Rectal smooth muscle tissue (tissue), 1 donor: ENCODE measurements around the gene CHCT1.
"Not testable (repeated sequence)": the region's sequence is repeated elsewhere in the genome, so short reads cannot be mapped to it uniquely, and the experiment has no call there.

Experiments
- H3K27ac ChIP-seq: one replicate; pipeline ENCODE4 v1.7.0; 2013; ENCODE audit warnings: low read depth, low read length, inconsistent platforms
- H3K27me3 ChIP-seq: one replicate; pipeline ENCODE4 v1.7.0; 2013; ENCODE audit warnings: low read length; ENCODE audit not compliant: control insufficient read depth, insufficient read depth
- H3K36me3 ChIP-seq: one replicate; pipeline ENCODE4 v1.7.0; 2013; ENCODE audit warnings: low read length; ENCODE audit not compliant: control insufficient read depth, insufficient read depth
- H3K4me1 ChIP-seq: one replicate; pipeline ENCODE4 v1.7.0; 2013; ENCODE audit warnings: low read length; ENCODE audit not compliant: control insufficient read depth, insufficient read depth
- H3K4me3 ChIP-seq: one replicate; pipeline ENCODE4 v1.7.0; 2013; ENCODE audit warnings: low read length
- H3K9ac ChIP-seq: one replicate; pipeline ENCODE4 v1.7.0; 2013; ENCODE audit warnings: low read length

Gene CHCT1

GRCh38 chr17:60422162-60422665, at the start of gene CHCT1:
TSS of gene CHCT1 (plus strand) at chr17:60422489. CDS start at chr17:60422593, 104 bp downstream.
- no peak within 1 kb of the TSS for H3K27ac ChIP-seq
- no peaks in the 10 kb centered on the region for H3K36me3 ChIP-seq
- H3K4me3 ChIP-seq: peak within 1 kb of the TSS; percentile 84
- peaks cover 4% of the 10 kb centered on the region for H3K4me1 ChIP-seq
- H3K9ac ChIP-seq: peak within 1 kb of the TSS; percentile 49
- no peaks in the 10 kb centered on the region for H3K27me3 ChIP-seq

- Histone ChIP-seq H3K9ac (no peak overlapping the region), H3K27me3 (no peaks in the 10 kb centered on the region), H3K27ac (no peak overlapping the region), H3K36me3 (no peaks in the 10 kb centered on the region), H3K4me3 (no peak overlapping the region), H3K4me1 (no peaks in the 10 kb centered on the region)
These were observed 49.4 kb upstream of the CHCT1 start for GRCh38 chr17:60372790-60373483.

- not testable (repeated sequence) for H3K36me3 ChIP-seq, H3K27ac ChIP-seq, H3K27me3 ChIP-seq, H3K4me3 ChIP-seq, H3K4me1 ChIP-seq, H3K9ac ChIP-seq
These were observed 44.1 kb upstream of the CHCT1 start for GRCh38 chr17:60378187-60378586.

- H3K4me3 ChIP-seq: not testable (repeated sequence)
These were observed 42.8 kb upstream of the CHCT1 start for GRCh38 chr17:60379461-60379860.

GRCh38 chr17:60381958-60382357, 40.3 kb upstream of the CHCT1 start:
- H3K4me1 ChIP-seq: no peaks in the 10 kb centered on the region
- H3K4me3 ChIP-seq: no peak overlapping the region
- no peak overlapping the region for H3K9ac ChIP-seq
- no peak overlapping the region for H3K27ac ChIP-seq
- no peaks in the 10 kb centered on the region for H3K27me3 ChIP-seq
- H3K36me3 ChIP-seq: no peaks in the 10 kb centered on the region

More at GRCh38 chr17:60379461-60379860, 42.8 kb upstream of the CHCT1 start:
- H3K27ac ChIP-seq, H3K4me1 ChIP-seq, H3K9ac ChIP-seq, H3K36me3 ChIP-seq, H3K27me3 ChIP-seq: not testable (repeated sequence)

GRCh38 chr17:60383379-60383778, 38.9 kb upstream of the CHCT1 start:
- Histone ChIP-seq H3K27ac (no peak overlapping the region), H3K9ac (no peak overlapping the region), H3K36me3 (no peaks in the 10 kb centered on the region), H3K4me3 (no peak overlapping the region), H3K4me1 (no peaks in the 10 kb centered on the region), H3K27me3 (no peaks in the 10 kb centered on the region)

GRCh38 chr17:60384921-60385320, 37.4 kb upstream of the CHCT1 start:
- H3K36me3 ChIP-seq, H3K9ac ChIP-seq, H3K27ac ChIP-seq, H3K4me1 ChIP-seq, H3K27me3 ChIP-seq, H3K4me3 ChIP-seq: not testable (repeated sequence)

- no peak overlapping the region for H3K9ac ChIP-seq
- no peaks in the 10 kb centered on the region for H3K36me3 ChIP-seq
- H3K27me3 ChIP-seq: no peaks in the 10 kb centered on the region
- no peak overlapping the region for H3K27ac ChIP-seq
- H3K4me3 ChIP-seq: no peak overlapping the region
- H3K4me1 ChIP-seq: peaks cover 4% of the 10 kb centered on the region
These were observed 35.9 kb upstream of the CHCT1 start for GRCh38 chr17:60386147-60387058.

GRCh38 chr17:60387666-60388065, 34.6 kb upstream of the CHCT1 start:
- Histone ChIP-seq H3K9ac (no peak overlapping the region), H3K27me3 (no peaks in the 10 kb centered on the region), H3K36me3 (no peaks in the 10 kb centered on the region), H3K4me1 (peaks cover 4% of the 10 kb centered on the region), H3K27ac (no peak overlapping the region), H3K4me3 (no peak overlapping the region)

- H3K4me3 ChIP-seq: no peak overlapping the region
- no peaks in the 10 kb centered on the region for H3K27me3 ChIP-seq
- no peak overlapping the region for H3K27ac ChIP-seq
- H3K36me3 ChIP-seq: no peaks in the 10 kb centered on the region
- no peak overlapping the region for H3K9ac ChIP-seq
- H3K4me1 ChIP-seq: peaks cover 4% of the 10 kb centered on the region
These were observed 33.5 kb upstream of the CHCT1 start for GRCh38 chr17:60388742-60389141.

- Histone ChIP-seq H3K4me3 (peak overlapping the region; percentile 28), H3K27ac (peak overlapping the region; percentile 11), H3K27me3 (no peaks in the 10 kb centered on the region), H3K9ac (no peak overlapping the region), H3K36me3 (no peaks in the 10 kb centered on the region), H3K4me1 (peaks cover 4% of the 10 kb centered on the region)
These were observed 32.1 kb upstream of the CHCT1 start for GRCh38 chr17:60390186-60390585.

- H3K36me3 ChIP-seq: no peaks in the 10 kb centered on the region
- H3K27me3 ChIP-seq: no peaks in the 10 kb centered on the region
These were observed 31.3 kb upstream of the CHCT1 start for GRCh38 chr17:60390925-60391470.

More at GRCh38 chr17:60390925-60391470, 31.3 kb upstream of the CHCT1 start:
- peak overlapping the region; percentile 43 for H3K9ac ChIP-seq
- peak overlapping the region; percentile 94 for H3K27ac ChIP-seq
- H3K4me1 ChIP-seq: peaks cover 4% of the 10 kb centered on the region
- H3K4me3 ChIP-seq: peak overlapping the region; percentile 85
